K562 (cell line): ENCODE results near the gene SUOX. TPM values are rescaled to one million over a fixed set of nuclear protein-coding genes. Genes with fewer than 3 reads are reported as not detected.
A peak's percentile ranks its signal among the peaks of the same experiment; 100 is the strongest.

ENCODE experiments used
- CUX1 ChIP-seq: fragments of 200-800 bp; sonication (Bioruptor generic); IDR thresholded peaks from 2 replicates; pipeline ENCODE4 v1.6.1; 2016; ENCODE audit warnings: missing genetic modification characterization, missing compliant biosample characterization
- GABPB2 ChIP-seq: fragments of 250-450 bp; sonication (Bioruptor Pico); conservative IDR thresholded peaks from 2 replicates; pipeline ENCODE4 v1.5.1; 2021; ENCODE audit warnings: mild to moderate bottlenecking
- HINFP ChIP-seq: fragments of 450-650 bp; conservative IDR thresholded peaks from 2 replicates; pipeline ENCODE4 v1.6.1; 2016; ENCODE audit warnings: missing genetic modification characterization, low read depth, mild to moderate bottlenecking, control low read depth, missing compliant biosample characterization
- PBX2 ChIP-seq, 2 experiments: IDR thresholded peaks in 1 of 2; conservative IDR thresholded peaks in 1 of 2; 2 replicates each; pipeline ENCODE4 v1.6.1; 2016; ENCODE audit warnings: low read depth in 2 of 2, mild to moderate bottlenecking in 1 of 2, missing compliant biosample characterization in 1 of 2, missing genetic modification characterization in 1 of 2, moderate library complexity in 1 of 2
- POLR2A ChIP-seq: fragments of 450-650 bp; conservative IDR thresholded peaks from 2 replicates; pipeline ENCODE4 v1.6.1; 2016
- PPARD ChIP-seq: fragments of 250-450 bp; sonication (Bioruptor Pico); IDR thresholded peaks from 2 replicates; pipeline ENCODE4 v1.8.0; 2022; ENCODE audit warnings: inconsistent platforms, mild to moderate bottlenecking, moderate library complexity
- PTRF ChIP-seq: fragments of 450-650 bp; IDR thresholded peaks from 2 replicates; pipeline ENCODE4 v1.6.1; 2016; ENCODE audit warnings: mild to moderate bottlenecking, missing genetic modification characterization, missing compliant biosample characterization
- RBM34 ChIP-seq: fragments of 200-400 bp; formaldehyde crosslinking; IDR thresholded peaks from 2 replicates; pipeline ENCODE4 v1.6.1; 2018; ENCODE audit warnings: low read length, borderline replicate concordance; ENCODE audit not compliant: insufficient read depth
- RERE ChIP-seq: sonication (generic); formaldehyde crosslinking; IDR thresholded peaks from 2 replicates; pipeline ENCODE4 v1.8.0; 2023; ENCODE audit warnings: missing genetic modification reagents, mild to moderate bottlenecking, borderline replicate concordance
- SAFB ChIP-seq: fragments of 200-400 bp; formaldehyde crosslinking; IDR thresholded peaks from 2 replicates; pipeline ENCODE4 v1.6.1; 2017; ENCODE audit warnings: low read depth, low read length, borderline replicate concordance
- ZNF695 ChIP-seq: fragments of 450-650 bp; formaldehyde crosslinking; IDR thresholded peaks from 2 replicates; pipeline ENCODE4 v1.4.0; 2020; ENCODE audit warnings: mild to moderate bottlenecking, moderate library complexity
- ZNF764 ChIP-seq: fragments of 250-450 bp; sonication (Bioruptor Pico); IDR thresholded peaks from 2 replicates; pipeline ENCODE4 v1.4.0; 2020; ENCODE audit warnings: low read depth, mild to moderate bottlenecking, moderate library complexity
- polyA plus RNA-seq, 8 experiments: library from polyadenylated mRNA; depleted of rRNA in 4 of 8; stranded (reverse) in 5 of 8; unstranded in 3 of 8; fragments of >200 nt; fragmentation: Nextera tagmentation in 2 of 8; fragmentation: Illumina TruSeq in 1 of 8; extraction: Ambion mirVana in 2 of 8; extraction: Trizol in 1 of 8; gene quantifications; 2 replicates each; pipeline versions ENCODE4 v1.2.1 to v1.2.3, GENCODE V29; 2011 to 2014; ENCODE audit warnings: inconsistent platforms in 1 of 8, missing spikeins in 1 of 8
- total RNA-seq, 7 experiments: library from RNA; depleted of rRNA in 6 of 7; stranded (reverse); fragments of >200 nt in 6 of 7; fragmentation: Illumina TruSeq in 2 of 7; extraction: Trizol in 2 of 7; gene quantifications; 2 replicates each; pipeline versions ENCODE4 v1.2.1 to v1.2.3, GENCODE V29; 2011 to 2021; ENCODE audit warnings: low replicate concordance in 1 of 7

SUOX gene
- total and polyA plus RNA-seq, 9 of the 15 experiments (the other 6 are each of a cell fraction or from before 2014, with no cell fraction given) = 9.2 to 39.7 (median 25.4) TPM

- TF ChIP-seq HINFP (no peak), ZNF695 (CRISPR knock-in tag) (no peak), ZNF764 (no peak), POLR2A (no peak), SAFB (no peak), CUX1 (CRISPR knock-in tag) (no peak), RBM34 (no peak), PPARD (CRISPR knock-in tag) (no peak), PTRF (no peak), GABPB2 (CRISPR knock-in tag) (no peak), PBX2 (CRISPR knock-in tag; IDR thresholded peaks at IDR 0.05; ENCODE audit: low read depth) (no peak), PBX2 (tag; conservative IDR thresholded peaks at IDR 0.05; ENCODE audit: low read depth) (peak; percentile 57; the same call in 1 of the 2 replicates), RERE (CRISPR knock-in tag) (no peak)
Observed at GRCh38 chr12:56010111-56010570, 13.1 kb downstream of the SUOX start (continued).
